Right lobe of liver (tissue), 4 donors: ENCODE results near the gene REC114.

Experiments
- POLR2A ChIP-seq: fragments of 450-650 bp; IDR thresholded peaks from one replicate; pipeline ENCODE4 v1.6.1; 2017; ENCODE audit warnings: antibody characterized with exemption, mild to moderate bottlenecking
- TF ChIP-seq, protein P1 (sequence below), 4 donors: fragments of 200-600 bp in 3 of 4; fragments of 450-650 bp in 1 of 4; IDR thresholded peaks; one replicate each; pipeline versions ENCODE4 v1.5.1 to v1.8.0; 2016 to 2022; ENCODE audit warnings: antibody characterized with exemption in 4 of 4, mild to moderate bottlenecking in 2 of 4
- donor health status: DM: no; HTN: no; CAD: no.
- donor health status: DM: no; HTN: no; CAD: no.
- donor health status: DM: no; HTN: yes; CAD: no.

DNA sequence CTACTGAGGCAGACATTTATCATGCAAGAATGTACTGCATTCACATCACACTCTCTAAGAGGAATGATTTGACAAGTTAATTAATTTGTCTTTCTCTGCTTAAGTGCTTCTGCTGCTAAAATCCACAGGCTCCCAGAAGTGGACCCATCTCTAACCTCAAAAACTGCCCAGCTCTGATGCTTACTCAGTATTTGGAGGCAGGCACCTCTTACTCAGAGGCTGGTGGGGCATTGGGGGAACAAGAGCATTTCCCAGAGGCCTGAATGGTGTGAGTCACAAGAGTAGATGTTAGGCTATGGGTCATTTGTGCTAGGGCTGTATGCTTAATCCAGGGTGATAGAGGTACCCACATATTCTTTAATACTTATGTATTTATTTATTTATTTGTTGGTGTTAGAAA lies 39.8 kb upstream of the REC114 start:
- TF ChIP-seq, protein P1, sequence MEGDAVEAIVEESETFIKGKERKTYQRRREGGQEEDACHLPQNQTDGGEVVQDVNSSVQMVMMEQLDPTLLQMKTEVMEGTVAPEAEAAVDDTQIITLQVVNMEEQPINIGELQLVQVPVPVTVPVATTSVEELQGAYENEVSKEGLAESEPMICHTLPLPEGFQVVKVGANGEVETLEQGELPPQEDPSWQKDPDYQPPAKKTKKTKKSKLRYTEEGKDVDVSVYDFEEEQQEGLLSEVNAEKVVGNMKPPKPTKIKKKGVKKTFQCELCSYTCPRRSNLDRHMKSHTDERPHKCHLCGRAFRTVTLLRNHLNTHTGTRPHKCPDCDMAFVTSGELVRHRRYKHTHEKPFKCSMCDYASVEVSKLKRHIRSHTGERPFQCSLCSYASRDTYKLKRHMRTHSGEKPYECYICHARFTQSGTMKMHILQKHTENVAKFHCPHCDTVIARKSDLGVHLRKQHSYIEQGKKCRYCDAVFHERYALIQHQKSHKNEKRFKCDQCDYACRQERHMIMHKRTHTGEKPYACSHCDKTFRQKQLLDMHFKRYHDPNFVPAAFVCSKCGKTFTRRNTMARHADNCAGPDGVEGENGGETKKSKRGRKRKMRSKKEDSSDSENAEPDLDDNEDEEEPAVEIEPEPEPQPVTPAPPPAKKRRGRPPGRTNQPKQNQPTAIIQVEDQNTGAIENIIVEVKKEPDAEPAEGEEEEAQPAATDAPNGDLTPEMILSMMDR (IDR thresholded peaks at IDR 0.05) = no peak
- no peak for TF ChIP-seq POLR2A
